Midbrain (tissue), 1 donor: ENCODE results near the gene ITLN2.
"Not testable (repeated sequence)": the region's sequence is repeated elsewhere in the genome, so short reads cannot be mapped to it uniquely, and the experiment has no call there.

Experiments
- DNase-seq: peaks from one replicate; lab custom pipeline; 2025; lab: John Stamatoyannopoulos, UW

Gene ITLN2

GRCh38 chr1:160905617-160905989, 49.0 kb downstream of the ITLN2 start:
- DNase-seq = no peak

DNA sequence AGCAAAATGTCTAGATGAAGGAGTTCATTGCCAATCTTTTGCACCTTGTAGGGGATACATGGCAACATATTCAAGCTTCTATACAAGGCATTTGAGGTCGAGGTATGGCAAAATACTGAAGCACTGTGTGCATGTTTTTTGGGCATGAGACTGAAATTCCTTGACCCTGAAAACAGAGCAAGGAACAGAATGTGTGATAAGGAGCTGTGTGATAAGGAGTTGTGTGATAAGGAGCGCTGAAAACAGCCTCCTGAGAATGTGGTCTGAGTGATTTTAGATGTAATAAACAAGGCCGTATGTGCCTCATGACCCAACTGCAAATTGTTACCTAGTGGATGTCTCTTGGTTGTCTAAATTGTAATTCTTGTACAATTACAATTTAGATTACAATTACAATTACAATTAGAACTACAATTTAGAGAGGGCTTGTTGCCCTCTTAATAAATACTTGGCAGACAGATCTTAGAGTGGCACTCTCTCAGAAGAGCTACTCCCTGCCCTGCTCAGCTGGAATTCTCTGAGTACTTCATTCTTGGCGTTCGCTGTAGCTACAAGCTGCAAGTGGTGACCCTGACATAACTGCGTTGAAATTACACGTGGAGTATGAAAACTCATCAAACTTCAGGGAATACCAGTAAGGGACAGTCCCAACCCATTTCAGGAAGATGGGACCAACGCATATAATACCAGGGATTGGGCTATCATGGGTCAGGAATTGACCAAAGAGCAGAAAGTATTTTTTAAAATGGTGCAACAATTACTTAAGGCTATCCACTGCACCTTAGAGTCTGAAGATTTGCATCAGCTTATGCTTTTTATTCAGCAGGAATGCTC, 49.6 kb downstream of the ITLN2 start:
- no peak for DNase-seq

GRCh38 chr1:160902251-160902650, 52.4 kb downstream of the ITLN2 start:
- not testable (repeated sequence) for DNase-seq

DNA sequence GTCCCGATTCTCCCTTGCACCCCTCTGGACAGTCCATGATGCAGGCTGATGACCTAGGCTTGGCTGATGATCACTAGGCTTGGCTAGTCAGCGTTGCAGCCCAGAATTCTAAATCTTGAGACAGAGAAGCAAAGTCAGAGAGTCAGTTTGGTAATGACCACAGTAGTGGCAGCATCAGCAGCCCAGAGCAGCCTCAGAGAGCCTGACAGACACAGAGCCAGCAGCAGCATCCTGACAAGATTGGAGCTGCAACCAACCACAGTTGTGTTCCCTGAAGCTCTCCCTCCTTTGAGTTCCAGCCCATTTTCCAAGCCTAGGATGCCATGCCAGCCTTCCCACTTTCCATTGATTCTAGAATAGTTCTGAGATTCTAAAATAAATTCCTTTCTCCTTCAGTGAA, 52.8 kb downstream of the ITLN2 start:
- no peak for DNase-seq

GRCh38 chr1:160900683-160901082, 53.9 kb downstream of the ITLN2 start:
- DNase-seq = not testable (repeated sequence)
